HG02588 (cell line): ENCODE data around the gene EHBP1L1.

Experiments
- ATAC-seq: cut with Tn5 transposase; IDR thresholded peaks from one replicate; pipeline ENCODE4 v1.9.1; 2021; ENCODE audit warnings: mild to moderate bottlenecking, moderate library complexity; ENCODE audit not compliant: unreplicated experiment

The EHBP1L1 gene

DNA sequence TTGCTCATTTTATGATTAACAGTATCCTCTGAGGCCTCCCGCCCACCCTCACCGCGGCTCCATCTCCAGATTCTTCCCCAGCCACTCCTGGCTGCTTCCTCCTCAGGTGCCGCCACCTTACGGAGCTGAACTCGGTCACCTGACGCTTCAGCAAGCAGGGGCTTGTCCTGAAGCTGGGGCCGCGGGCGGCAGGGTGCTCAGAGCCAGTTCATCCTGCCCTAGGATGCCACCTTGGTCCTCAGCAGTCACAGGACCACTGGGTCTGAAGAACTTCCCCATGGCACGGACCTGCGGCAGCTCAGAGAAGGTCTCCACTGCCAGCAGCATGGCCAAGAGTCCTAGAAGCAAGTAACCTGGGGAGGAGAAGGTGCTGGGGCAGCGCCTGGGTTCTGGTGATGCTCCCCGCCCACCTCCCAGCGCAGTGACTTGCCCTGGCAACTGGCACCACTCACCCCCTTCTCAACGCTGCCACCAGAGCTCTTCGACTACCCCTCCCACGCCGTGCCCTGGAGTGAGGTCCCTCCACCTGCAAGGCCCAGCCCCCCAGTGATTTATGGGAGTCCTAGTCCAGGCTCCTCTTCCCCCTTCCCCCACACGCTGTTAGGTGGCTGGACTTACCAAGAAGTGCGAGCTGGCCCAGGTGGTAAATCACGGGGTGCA is 17.1 kb downstream of the EHBP1L1 start:
- ATAC-seq: no peak

DNA sequence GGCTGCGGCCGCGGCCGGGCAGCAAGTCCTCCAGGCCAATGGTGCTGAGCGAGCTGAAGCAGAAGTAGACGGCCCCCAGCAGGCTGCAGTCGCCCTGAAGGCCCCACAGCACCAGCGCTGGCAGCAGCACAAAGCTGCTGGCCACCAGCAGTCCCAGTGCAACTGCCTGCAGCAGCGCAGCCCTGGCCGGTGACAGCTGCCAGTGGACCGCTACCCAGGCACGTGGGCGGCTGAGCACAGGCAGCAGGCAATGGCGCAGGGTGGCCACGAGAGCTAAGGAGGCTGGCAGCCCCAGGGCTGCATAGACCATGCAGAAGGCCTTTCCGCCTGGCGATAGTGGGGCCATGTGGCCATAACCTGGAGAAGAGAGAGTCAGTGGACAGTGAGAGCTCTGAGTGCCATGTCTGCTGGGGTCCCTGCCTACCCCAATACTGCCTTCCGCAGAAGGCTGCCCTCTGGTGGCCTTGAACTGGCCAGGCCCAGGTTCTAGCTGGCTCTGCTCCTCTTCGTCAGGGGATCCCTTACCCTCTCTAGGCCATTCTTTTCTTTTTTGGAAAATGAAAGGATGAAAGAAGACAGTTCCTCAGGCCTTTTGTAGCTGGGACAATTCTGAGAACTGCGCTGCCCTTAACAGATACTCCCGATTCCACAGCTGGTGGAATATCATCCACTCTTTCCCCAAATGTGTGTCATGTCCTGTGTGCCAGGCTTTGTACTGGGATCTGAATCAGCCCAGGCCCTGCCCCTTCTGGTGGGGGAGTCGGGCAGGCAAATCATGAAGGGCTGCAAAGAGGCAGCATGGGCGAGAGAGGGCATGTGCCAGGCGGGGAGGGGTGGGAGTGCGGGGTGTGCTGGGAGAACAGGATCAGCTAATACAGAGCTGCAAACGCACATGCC is 17.9 kb downstream of the EHBP1L1 start:
- no peak for ATAC-seq

DNA sequence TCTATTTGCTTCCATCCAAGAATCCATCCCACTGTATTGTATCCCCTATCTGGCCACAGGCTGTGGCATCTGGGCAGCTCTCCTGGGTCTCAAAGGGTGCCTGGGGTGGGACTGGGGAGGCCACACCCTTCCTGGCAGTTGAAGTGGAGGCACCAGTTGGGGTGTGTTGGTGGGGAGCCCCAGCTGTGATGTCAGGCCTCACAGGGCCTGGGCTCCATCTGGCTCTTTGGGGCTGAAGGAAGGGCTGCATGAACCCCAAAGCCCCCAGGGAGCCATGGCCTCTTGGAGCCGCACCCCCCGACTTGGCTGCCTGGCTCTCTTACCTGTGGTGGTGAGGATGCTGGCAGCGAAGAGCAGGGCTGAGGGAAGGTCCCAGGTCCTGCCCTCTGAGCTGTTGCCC is 19.3 kb downstream of the EHBP1L1 start:
- no peak for ATAC-seq

DNA sequence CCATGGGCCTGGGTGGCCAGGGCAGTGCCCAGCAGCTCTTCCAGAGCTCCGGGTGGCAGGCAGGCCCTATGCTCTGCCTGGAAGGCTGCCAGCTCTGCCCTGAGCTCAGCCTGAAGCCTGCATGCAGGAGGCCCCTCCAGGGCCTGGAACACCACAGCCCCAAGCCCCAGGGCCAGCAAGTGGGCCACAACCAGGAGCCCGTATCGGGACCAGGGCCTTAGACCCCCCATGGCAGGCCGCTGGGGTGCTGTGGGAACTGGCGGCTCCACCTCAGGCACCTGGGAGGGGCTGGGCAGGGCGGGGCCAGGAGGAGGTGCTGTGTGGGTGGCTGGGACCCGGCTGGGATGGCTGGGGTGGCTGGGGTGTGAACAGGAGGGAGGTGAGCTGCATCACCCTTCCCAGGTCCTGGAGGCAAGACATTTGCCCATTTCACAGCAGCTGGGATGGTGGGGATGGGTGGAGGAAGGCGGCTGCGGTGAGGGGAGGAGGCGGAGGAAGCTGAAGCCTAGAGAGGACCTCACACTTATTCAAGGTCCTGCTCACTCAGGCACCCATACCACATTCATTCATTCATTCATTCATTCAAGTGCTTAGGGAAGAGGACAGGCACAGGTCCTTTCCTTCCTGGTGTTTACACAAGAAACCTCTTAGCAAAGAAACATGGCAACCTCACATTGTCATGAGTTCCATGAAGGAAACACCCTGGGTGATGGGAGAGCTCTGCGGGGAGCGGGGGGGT is 19.9 kb downstream of the EHBP1L1 start, which contains the start of gene KCNK7:
TSS of gene KCNK7 (minus strand) at position 258 of the 739 bp plus-strand sequence. CDS start at position 230, 28 bp downstream.
- no peak for ATAC-seq

DNA sequence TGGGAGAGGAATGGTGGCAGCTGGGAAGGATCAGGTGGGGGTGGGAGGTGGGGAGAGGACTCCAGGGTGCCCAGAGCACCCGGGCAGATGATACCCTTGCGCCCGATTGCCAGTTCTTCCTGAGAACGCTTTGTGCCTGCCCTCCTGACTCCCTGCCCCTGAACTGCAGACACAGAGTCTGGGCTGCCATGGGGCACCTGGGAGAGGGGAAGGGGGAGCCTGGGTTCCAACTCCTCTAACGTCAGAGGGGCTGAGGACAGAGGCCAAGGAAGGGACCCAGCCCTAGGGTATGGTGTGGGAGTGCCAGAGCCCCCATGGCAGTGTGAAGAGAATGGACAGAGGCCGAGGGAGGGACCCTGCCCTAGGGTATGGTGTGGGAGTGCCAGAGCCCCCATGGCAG is 20.7 kb downstream of the EHBP1L1 start:
- no peak for ATAC-seq

DNA sequence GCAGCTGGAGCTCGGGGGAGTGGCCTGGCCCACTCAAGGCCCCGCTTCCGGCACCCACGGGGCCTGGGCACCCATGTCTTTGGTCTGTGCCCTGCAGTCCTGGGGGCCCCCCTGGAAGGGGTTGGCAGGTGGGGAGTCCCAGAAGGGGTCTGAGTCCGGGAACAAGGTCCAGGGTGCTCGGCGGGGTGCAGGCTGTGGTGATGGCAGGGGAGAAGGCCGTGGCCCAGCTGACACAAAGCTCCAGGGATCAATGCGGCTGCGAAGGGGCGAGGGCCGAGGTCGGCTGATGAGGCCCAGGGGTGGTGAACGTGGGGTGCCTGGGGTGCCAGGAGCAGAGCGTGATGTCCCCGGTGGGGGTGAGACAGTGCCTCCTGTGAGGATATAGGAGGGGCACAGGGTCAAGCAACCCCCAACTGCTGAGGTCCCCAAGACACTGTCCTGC is 22.4 kb downstream of the EHBP1L1 start:
- ATAC-seq: no peak

DNA sequence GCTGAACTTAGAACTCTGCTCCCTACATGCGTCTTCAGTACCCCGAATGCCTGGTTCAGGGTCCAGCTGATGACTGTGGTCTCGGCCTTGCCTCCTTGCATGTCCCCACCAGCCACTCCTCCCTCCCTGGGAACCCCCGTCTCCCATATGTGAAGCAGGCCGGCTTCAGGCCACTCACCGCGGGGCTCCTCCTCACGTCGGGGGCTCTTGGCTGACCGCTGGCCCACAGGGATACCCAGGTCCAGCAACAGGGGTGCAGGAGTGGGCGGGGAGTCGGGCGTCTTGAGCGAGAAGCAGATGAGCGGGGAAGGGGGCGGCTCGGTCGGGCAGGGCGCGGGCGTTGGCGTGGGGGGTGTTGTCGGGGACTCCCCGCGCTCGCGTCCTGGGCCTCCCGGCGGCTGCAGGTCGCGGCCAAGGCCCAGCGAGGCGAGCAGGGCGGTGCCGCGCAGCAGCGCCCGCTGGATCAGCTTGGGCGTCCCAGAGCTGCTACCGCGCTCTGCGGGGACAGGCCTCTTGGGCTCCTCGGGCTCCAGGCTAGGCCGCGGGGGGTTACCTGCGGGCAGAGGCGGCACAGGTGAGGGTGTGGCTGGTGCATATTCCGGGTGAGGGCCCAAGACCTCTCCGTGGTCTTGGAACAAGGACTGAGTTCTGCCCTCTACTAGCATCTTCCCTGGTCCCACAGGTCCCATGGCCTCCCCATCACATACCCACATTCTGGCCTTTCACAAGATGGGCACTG is 23.5 kb downstream of the EHBP1L1 start:
- no peak for ATAC-seq

DNA sequence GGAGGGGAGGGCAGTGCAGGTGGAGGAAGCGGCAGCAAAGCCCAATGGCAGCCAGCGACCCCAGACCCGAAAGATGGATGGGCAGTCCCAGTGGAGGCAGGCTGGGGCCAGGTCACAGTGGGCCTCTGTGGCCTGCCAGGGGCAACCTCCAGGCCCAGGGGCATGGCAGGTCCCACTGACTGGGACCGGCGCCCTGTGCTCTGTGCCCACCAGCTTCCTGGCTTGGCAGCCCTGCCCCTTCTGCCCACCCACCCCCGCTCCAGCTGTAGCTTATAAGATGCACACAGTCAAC is 24.0 kb downstream of the EHBP1L1 start:
- no peak for ATAC-seq

DNA sequence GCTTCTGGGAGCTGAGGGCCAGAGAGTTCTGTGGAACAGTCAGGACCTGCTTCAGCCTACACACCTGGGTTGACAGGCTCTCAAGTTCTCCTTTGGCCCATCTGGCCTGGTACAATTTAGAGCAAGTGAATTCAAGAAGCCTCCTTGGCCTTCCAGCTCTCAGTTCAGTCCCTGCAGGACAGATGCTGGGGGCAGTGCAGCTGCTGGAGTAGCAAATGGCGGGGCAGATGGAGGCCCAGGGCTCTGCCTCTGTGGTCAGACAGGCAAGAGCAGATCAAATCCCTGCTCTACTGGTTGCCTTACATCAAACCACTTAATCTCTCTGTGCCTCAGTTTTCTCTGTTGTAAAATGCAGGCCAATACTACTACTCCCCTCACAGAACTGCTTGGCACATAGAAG is 28.4 kb downstream of the EHBP1L1 start:
- no peak for ATAC-seq

DNA sequence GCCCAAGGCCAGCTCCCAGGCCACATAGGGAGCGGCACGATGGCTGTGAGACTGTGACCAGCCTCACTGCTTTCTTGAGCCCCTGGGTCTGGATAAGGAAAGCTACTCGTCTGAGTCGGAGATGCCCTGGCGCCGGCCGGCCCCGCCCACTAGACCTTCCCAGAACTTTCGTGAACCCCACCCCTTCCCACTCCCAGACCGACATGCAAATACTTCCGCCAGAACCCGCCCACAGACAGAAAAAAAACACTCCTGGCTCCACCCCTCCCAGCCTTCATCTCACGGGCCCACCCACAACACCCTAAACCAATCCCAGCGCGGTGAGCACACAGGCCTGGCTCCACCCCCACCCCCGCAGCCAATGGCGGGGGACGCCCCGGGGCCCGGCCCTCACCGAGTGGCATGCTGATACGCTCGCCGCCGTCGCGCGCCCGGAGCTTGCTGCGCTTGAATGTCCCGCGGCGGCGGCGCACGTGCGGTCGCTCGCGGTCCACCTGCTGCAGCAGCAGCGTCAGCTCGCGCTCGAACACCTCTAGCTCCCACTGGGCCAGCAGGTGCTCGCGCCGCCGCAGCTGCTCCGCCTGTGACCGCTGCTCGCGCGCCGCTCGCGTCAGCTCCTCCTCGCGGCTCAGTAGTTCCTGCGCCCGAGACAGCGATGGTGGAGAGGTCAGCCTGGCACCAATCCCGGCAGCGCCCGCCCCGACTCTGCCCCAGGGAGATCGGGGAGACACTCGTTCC is 31.2 kb downstream of the EHBP1L1 start:
- ATAC-seq: no peak

DNA sequence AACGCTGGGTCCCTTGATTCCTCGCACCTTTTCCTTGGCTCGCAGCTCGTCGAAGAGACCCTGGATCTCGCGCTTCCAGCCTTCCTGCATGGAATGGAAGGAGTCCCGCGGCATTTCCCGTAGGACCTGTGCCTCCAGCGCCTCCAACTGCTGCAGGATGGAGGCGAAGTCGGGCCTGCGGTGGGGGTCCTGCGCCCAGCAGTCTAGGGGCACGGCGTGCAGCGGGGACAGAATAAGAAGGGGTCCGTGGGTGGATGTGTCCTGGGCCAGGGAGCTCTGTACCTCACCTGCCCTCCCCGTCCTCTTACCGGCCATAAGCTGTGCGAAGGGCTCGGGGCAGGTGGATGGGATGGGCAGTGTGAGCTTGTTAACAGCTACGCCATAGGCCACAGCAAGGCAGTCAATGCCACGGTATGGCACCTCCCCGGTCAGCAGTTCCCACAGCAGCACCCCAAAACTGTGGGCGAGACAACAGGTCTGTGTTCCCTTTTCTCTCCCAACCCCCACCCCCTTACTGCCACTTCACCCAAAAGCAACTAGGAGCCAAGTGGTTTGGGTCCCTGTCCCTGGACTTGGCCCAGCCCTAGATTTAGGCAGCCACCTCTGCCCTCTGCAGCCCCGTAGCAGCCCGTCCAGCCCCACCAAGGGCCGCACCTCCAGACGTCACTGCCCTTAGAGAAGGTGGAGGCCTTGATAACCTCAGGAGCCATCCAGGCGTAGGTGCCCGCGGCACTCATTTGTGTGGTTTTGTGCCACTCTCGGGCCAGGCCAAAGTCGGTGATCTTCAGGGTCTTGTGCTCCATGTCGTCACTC is 32.0 kb downstream of the EHBP1L1 start:
- ATAC-seq: no peak

DNA sequence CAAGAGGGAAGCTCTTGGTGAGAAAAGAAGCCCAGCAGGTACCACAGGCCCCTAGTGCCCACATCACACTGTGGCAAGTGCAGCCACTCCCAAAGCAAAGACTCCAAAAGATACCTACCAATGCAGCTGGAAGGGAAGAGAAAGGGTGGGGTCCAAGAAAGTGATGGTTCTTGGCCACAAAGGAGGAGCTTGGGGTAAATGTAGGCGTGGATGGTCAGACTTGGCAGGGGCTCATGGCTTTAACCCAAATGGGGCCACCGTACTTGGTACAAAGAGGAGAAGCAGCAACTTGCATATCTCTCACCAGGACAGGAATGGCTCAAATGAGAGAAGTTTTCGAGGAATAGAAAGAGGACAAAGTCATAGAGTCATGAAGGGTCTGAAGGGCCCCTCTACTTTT is 33.4 kb downstream of the EHBP1L1 start:
- no peak for ATAC-seq

DNA sequence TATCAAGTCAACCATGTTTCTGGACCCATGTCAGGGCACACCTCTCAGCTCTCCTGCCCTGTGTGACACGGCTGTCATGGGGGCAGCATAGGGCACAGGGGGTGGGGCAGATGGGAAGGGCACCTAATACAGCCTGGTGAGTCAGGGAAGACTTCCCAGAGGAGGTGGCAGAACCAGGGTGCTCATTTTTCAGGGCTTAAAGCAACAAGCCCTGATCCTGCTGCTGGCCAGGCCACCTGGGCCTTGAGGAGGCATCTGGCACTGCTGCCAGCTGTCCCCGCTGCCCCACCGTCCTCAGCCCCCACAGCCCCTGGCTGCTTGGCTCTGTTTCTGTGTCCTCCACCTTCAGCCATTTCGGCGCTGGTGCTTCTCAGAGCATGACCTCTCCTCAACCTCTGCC is 33.8 kb downstream of the EHBP1L1 start:
- ATAC-seq: no peak

DNA sequence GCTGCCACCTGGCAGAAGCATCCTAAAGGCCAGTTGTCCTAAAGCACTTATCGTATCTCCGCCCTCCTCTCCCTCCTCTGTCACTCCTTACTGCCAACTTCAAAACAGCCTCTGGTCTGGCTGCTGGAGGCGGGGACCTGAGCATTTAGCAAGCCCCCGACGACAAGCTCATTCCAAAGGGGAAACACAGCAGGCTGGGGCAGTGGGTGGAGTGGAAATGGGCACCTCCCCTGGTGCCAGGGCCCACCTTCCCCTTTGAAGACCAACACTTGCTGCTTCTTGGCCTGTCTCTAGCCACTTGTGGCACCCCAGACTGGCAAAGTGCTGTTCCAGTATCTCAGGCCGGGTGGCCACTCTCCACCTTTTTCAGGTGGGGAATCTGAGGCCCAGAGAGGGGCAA is 34.6 kb downstream of the EHBP1L1 start:
- no peak for ATAC-seq

DNA sequence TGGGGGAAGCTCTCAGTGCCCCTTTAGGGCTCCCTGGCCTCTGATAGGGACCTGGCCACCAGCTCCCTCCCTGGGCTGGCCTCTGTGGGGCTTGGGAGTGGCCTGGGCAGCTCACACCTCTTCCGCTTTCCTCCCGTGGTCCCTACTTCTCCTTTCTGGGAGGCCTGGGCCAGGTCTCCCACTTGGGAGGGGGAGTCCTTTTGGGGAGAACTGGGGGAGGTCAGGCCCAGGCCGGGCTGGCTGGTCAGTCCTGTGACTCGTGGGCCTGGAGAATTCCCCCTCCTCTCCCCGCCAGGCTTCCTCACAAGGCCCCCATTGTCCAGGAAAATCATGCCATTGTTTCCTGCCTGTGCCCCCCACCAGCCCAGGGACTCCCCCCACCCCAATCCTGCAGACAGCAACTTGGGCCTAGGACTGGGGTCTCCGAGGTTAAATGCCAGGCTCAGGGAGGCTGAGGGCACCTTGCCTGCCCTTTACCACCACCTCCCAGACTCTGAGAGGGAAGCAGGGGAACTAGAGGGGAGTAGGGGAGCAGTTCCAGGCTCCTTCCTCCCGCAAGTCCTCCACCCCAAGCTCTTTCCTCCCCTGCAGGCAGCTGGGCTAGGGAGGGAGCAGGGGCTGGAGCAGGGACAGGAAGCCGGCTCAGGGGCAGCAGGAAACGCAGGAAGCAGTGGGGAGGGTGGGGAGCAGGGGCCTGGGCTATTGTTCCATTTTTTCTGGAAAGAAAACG is 35.3 kb downstream of the EHBP1L1 start:
- no peak for ATAC-seq

DNA sequence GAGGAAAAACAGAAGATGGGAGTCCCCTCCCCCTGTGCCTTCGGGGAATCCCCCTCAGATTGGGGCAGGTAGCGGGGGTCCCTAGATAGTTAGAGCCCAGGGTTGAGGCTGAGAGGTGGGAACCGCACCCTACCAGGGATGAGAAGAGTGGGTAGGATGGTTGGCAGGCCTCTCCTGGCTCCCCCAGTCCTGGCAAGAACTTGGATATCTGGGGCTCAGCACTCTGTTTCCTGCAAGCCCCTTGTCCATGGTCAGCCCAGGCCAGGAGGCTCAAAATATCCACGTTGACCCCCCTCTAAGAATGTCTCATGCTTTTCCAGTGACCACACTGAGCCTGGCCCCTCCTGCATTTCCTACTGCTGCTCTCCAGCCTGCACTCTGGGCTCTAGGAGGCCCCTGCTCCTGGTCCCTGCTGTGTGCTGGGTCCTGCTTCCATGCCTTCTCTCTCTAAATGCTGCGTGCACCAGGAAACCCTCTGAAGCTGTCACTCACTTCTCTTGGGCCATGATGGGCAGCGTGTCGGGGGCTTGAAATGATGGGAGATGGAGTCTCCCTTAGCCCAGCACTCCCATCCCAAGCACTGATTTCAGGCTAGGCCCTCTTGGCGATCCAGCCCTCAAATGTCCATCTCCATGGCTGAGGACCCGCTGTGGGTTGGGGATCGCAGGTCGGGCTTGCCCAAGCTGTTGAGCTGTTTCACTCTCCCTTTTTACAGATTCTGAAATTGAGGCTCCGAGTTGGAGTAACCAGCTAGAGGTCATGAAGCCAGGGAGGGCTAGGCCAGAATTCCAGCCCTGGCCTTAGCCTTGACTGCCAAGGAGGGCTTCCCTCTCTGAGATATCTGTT is 36.1 kb downstream of the EHBP1L1 start:
- ATAC-seq: no peak

DNA sequence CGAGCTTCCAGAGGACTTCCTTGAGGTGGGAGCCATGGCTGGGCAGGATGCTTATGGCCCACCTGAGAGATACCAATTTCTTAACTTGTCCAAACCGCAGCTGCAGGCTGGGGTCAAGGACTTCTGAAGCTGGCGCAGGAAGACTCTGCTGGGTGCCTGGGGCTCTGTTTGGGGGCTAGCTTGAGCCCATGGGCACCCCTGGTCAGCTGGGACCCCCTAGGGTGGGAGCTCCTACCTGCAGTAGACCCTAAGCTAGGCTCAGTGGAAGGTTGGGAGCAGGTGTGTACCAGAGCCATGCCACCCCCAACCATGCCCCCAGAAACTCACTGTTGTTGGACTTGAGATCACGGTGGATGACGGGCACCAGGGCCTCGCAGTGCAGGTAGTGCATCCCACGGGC is 36.8 kb downstream of the EHBP1L1 start:
- ATAC-seq: no peak
